Measurements from ENCODE around the gene ENOX1.

Gene ENOX1

DNA sequence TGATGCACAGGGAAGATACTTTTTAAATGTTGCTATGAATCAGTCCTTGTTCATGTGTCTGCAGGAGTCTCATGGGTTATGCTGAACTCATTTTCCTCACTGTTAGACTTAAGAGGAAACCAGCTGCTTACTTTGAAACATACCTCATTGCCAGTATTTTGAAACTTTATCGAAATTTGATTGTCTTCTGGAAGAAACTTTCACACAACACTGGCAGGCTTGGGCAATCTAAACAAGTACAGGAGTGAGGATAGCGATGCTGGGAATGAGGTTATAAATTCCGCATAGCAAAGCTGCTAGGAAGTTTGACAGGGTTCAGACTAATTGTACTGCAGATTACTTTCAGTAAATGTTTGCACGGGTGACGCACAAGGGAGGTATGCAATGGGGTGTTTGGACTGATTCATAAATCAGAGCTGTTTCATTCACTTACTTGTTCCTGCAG is 517.7 kb downstream of the ENOX1 start:
- H3K4me1 Mint-ChIP-seq = no peaks in the 10 kb centered on the region
- no peak overlapping the region for H3K4me3 Mint-ChIP-seq
- peaks cover 2% of the 10 kb centered on the region for H3K27me3 Mint-ChIP-seq
- no peaks in the 10 kb centered on the region for H3K9me3 Mint-ChIP-seq
- no peak overlapping the region for H3K27ac Mint-ChIP-seq
- H3K36me3 Mint-ChIP-seq = no peaks in the 10 kb centered on the region

- Mint-ChIP-seq H3K27ac (no peak overlapping the region), H3K4me1 (no peaks in the 10 kb centered on the region), H3K27me3 (peaks cover 2% of the 10 kb centered on the region), H3K9me3 (no peaks in the 10 kb centered on the region), H3K4me3 (no peak overlapping the region), H3K36me3 (no peaks in the 10 kb centered on the region)
These were observed 518.1 kb downstream of the ENOX1 start for GRCh38 chr13:43268632-43269031.

DNA sequence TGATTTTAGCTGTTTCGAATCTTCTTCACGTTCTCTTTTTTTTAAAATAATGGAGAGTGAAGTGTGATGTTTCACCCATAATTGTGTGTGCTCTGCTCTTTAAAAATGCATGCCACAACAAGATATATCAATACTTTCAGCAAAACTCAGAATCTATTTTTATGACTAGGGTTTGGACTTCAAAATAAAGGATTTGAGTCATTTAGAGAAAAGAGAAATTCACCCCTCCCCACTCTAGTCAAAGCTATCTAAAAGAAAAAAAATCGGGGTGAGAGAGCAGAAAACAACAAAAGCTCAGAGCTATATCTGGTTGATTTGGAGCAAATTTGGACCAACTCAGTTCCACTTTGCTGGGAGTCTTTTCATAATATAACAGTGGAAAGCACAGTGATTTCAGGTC is 518.9 kb downstream of the ENOX1 start:
- H3K4me3 Mint-ChIP-seq = no peak overlapping the region
- H3K9me3 Mint-ChIP-seq = no peaks in the 10 kb centered on the region
- no peaks in the 10 kb centered on the region for H3K36me3 Mint-ChIP-seq
- H3K27ac Mint-ChIP-seq = no peak overlapping the region
- H3K4me1 Mint-ChIP-seq = no peaks in the 10 kb centered on the region
- H3K27me3 Mint-ChIP-seq = no peaks in the 10 kb centered on the region

DNA sequence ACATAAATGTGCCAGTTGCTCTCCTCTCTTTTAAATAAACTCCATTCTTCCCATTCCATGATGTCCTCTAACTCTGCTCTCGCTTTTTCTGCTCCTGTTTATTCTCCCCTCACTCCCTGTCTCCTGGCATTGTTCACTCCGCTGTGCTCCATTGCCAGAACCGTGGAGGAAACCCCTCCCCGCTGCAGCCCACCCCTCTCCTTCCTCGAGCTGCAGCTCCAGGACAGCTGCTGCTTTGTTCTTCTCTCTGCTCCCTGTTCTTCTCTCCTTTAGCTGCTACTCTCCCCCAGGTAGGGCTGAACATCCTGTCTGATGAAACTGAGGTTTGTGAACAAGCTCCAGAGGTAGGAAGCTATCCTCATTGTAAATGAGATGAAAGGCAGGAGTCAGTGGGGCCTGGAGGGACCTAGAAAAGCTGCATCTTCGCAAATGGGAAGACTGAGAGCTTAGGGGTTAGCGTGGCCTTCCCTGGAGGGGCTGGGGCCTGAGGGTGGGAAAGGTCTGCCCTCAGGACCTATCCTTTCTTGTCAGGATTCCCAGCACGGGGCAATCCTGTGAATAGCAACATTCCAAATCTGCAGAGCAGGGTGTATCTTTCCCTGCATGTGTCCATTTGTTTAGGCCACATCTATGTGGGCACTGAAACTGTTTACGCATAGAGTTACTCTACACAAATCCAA is 519.7 kb downstream of the ENOX1 start:
- Mint-ChIP-seq H3K36me3 (no peaks in the 10 kb centered on the region), H3K4me3 (no peak overlapping the region), H3K27ac (no peak overlapping the region), H3K27me3 (no peaks in the 10 kb centered on the region), H3K9me3 (no peaks in the 10 kb centered on the region), H3K4me1 (no peaks in the 10 kb centered on the region)

DNA sequence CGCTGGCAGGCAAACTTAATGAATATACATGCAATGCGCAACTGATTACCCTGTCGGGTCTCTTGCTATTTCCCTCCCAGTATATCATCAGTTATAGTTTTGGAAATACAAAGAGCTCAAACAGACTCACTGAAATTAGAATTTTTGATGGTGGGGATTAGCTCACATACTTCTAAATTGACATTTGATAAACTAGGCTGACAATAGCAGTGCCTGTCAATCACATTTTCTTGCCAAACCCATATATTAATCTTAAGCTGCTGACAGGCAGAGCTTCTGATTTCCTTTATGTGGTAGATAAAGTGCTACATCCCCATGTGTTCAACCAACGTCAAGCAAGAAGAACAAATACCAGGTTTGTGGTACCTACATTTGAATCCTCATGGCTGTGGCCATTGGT is 521.7 kb downstream of the ENOX1 start:
- Mint-ChIP-seq H3K27ac (no peak overlapping the region), H3K36me3 (no peaks in the 10 kb centered on the region), H3K4me1 (no peaks in the 10 kb centered on the region), H3K27me3 (no peaks in the 10 kb centered on the region), H3K9me3 (no peaks in the 10 kb centered on the region), H3K4me3 (no peak overlapping the region)

DNA sequence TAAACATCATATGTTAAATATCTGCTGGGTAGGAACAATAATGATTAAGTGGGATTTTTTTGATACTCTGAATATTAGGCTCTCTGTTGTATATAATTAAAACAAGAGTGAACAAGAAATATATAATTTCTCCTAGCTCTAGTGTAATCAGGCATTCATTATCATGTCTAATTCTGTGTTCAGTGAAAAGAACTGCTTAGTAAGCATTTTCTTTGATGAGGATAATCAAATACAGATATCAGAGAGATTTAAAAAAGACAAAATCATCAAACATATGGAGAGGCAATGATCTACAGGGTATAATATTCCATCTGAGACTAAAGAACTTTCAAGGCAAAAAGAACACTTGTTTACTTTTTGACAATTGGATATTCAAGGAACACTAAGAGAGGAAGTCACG is 522.3 kb downstream of the ENOX1 start:
- Mint-ChIP-seq H3K4me1 (no peaks in the 10 kb centered on the region), H3K27ac (no peak overlapping the region), H3K4me3 (no peak overlapping the region), H3K36me3 (no peaks in the 10 kb centered on the region), H3K27me3 (no peaks in the 10 kb centered on the region), H3K9me3 (no peaks in the 10 kb centered on the region)

- Mint-ChIP-seq H3K27ac (no peak overlapping the region), H3K27me3 (no peaks in the 10 kb centered on the region)
These were observed 523.7 kb downstream of the ENOX1 start for GRCh38 chr13:43263047-43263446.

GRCh38 chr13:43260999-43261398 is 525.8 kb downstream of the ENOX1 start:
- H3K9me3 Mint-ChIP-seq = no peaks in the 10 kb centered on the region
- H3K4me3 Mint-ChIP-seq = no peak overlapping the region
- no peaks in the 10 kb centered on the region for H3K36me3 Mint-ChIP-seq
- no peak overlapping the region for H3K27ac Mint-ChIP-seq
- H3K4me1 Mint-ChIP-seq = no peaks in the 10 kb centered on the region
- no peaks in the 10 kb centered on the region for H3K27me3 Mint-ChIP-seq

More at GRCh38 chr13:43263047-43263446, 523.7 kb downstream of the ENOX1 start:
- no peaks in the 10 kb centered on the region for H3K4me1 Mint-ChIP-seq
- no peaks in the 10 kb centered on the region for H3K36me3 Mint-ChIP-seq
- no peak overlapping the region for H3K4me3 Mint-ChIP-seq
- no peaks in the 10 kb centered on the region for H3K9me3 Mint-ChIP-seq

DNA sequence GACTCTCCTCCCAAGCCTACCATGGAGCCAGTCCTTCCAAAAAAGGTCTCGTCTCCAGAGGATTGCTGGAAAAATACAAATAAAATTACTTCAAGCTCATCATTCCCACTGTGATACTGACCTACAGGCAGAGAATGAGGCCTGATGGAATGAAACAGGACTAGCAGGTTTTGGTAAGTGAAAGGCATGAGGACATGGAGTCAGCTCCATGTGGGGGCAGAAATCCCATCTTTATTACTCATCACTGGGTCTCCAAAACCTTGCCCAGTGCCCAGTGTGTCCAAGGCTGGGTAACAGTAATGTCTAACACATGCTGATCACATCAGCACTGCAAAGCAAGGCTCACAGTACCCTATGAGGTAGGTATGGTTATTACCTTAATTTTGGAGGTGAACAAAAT is 528.0 kb downstream of the ENOX1 start:
- no peaks in the 10 kb centered on the region for H3K4me1 Mint-ChIP-seq
- no peaks in the 10 kb centered on the region for H3K36me3 Mint-ChIP-seq
- H3K4me3 Mint-ChIP-seq = no peak overlapping the region
- H3K27me3 Mint-ChIP-seq = peaks cover 9% of the 10 kb centered on the region
- H3K27ac Mint-ChIP-seq = no peak overlapping the region
- H3K9me3 Mint-ChIP-seq = no peaks in the 10 kb centered on the region

- peaks cover 9% of the 10 kb centered on the region for H3K27me3 Mint-ChIP-seq
- no peaks in the 10 kb centered on the region for H3K36me3 Mint-ChIP-seq
- no peak overlapping the region for H3K27ac Mint-ChIP-seq
- no peaks in the 10 kb centered on the region for H3K9me3 Mint-ChIP-seq
- H3K4me3 Mint-ChIP-seq = no peak overlapping the region
- H3K4me1 Mint-ChIP-seq = no peaks in the 10 kb centered on the region
These were observed 529.0 kb downstream of the ENOX1 start for GRCh38 chr13:43257765-43258164.

DNA sequence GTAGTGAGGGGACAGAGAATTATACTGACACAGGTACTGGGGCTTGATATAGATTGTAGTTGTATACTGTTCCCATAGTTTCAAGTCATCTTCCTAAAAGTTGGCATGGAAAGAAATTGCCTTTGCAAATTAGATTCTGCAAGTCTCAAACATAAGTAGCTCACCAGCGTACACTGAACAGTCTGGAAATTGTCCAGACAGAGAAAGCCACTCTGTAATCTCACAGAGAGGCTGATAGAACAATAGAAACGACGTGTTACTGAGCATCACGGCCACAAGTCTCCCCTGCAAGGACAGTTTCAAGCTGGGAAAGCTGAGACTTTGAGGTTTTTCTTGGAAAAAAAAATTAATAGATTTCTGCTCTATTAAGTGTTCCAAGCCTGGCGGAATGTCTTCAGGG is 534.8 kb downstream of the ENOX1 start:
- Mint-ChIP-seq H3K27me3 (peaks cover 9% of the 10 kb centered on the region), H3K36me3 (no peaks in the 10 kb centered on the region), H3K4me1 (no peaks in the 10 kb centered on the region), H3K27ac (no peak overlapping the region), H3K4me3 (no peak overlapping the region), H3K9me3 (no peaks in the 10 kb centered on the region)

- H3K27ac Mint-ChIP-seq = peak overlapping the region; percentile 76
- no peaks in the 10 kb centered on the region for H3K36me3 Mint-ChIP-seq
- H3K4me3 Mint-ChIP-seq = no peak overlapping the region
- H3K4me1 Mint-ChIP-seq = peaks cover 3% of the 10 kb centered on the region
- H3K9me3 Mint-ChIP-seq = no peaks in the 10 kb centered on the region
- peaks cover 10% of the 10 kb centered on the region for H3K27me3 Mint-ChIP-seq
These were observed 540.4 kb downstream of the ENOX1 start for GRCh38 chr13:43246382-43246781.

- Mint-ChIP-seq H3K9me3 (no peaks in the 10 kb centered on the region), H3K27me3 (peaks cover 10% of the 10 kb centered on the region), H3K27ac (no peak overlapping the region)
These were observed 541.3 kb downstream of the ENOX1 start for GRCh38 chr13:43245374-43245964.

DNA sequence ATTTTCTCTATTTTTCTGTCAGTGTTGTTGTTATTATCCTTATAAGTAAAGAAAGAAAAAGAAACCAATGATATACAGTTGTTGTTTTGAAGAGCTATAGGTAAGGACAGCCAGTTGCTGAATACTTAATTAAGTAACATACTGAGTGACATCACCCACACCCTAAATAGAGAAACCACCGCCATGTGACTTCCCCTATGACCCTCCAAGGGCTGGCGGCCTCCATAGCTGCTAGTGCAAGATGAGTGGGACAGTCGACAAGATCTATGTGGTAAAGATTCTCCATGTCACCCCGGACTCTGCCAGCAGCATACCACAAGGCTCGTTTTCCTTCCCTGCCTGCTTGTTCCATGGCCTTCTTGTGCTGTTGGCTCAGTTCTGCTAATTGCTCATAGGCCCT is 542.3 kb downstream of the ENOX1 start:
- no peak overlapping the region for H3K4me3 Mint-ChIP-seq
- peaks cover 10% of the 10 kb centered on the region for H3K27me3 Mint-ChIP-seq
- H3K27ac Mint-ChIP-seq = no peak overlapping the region
- H3K4me1 Mint-ChIP-seq = peaks cover 3% of the 10 kb centered on the region
- H3K9me3 Mint-ChIP-seq = no peaks in the 10 kb centered on the region
- H3K36me3 Mint-ChIP-seq = no peaks in the 10 kb centered on the region

More at GRCh38 chr13:43245374-43245964, 541.3 kb downstream of the ENOX1 start:
- Mint-ChIP-seq H3K4me3 (no peak overlapping the region), H3K36me3 (no peaks in the 10 kb centered on the region), H3K4me1 (peaks cover 3% of the 10 kb centered on the region)

DNA sequence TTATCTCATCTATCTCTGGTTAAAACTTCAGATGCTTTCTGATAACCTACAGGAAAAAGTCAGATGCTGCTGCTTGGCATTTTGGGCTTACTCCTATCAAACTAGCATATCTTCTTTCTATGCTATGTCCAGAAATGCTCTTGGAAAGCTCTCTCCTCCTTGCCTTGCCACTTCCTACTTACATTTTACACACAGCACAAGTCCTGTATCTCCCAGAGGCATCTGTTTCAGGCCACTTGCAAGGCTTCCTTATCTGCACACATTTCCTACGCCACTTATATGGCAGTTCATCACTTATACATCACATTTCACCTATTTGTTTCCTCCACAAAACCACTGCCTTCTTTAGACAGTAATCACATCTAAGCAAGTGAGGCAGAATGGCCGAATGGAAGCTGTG is 543.1 kb downstream of the ENOX1 start:
- H3K4me1 Mint-ChIP-seq = peaks cover 3% of the 10 kb centered on the region
- no peaks in the 10 kb centered on the region for H3K9me3 Mint-ChIP-seq
- no peaks in the 10 kb centered on the region for H3K36me3 Mint-ChIP-seq
- H3K27me3 Mint-ChIP-seq = peaks cover 10% of the 10 kb centered on the region
- no peak overlapping the region for H3K4me3 Mint-ChIP-seq
- peak overlapping the region; percentile 14 for H3K27ac Mint-ChIP-seq

GRCh38 chr13:43242040-43242439 is 544.7 kb downstream of the ENOX1 start:
- H3K36me3 Mint-ChIP-seq = no peaks in the 10 kb centered on the region
- H3K4me3 Mint-ChIP-seq = no peak overlapping the region

GRCh38 chr13:43240278-43240677 is 546.5 kb downstream of the ENOX1 start:
- H3K27ac Mint-ChIP-seq = no peak overlapping the region
- H3K4me1 Mint-ChIP-seq = no peaks in the 10 kb centered on the region
- peaks cover 10% of the 10 kb centered on the region for H3K27me3 Mint-ChIP-seq
- H3K36me3 Mint-ChIP-seq = no peaks in the 10 kb centered on the region
- no peak overlapping the region for H3K4me3 Mint-ChIP-seq
- no peaks in the 10 kb centered on the region for H3K9me3 Mint-ChIP-seq

More at GRCh38 chr13:43242040-43242439, 544.7 kb downstream of the ENOX1 start:
- peaks cover 10% of the 10 kb centered on the region for H3K27me3 Mint-ChIP-seq
- no peak overlapping the region for H3K27ac Mint-ChIP-seq
- peaks cover 3% of the 10 kb centered on the region for H3K4me1 Mint-ChIP-seq
- H3K9me3 Mint-ChIP-seq = no peaks in the 10 kb centered on the region

Measured in activated naive CD4-positive, alpha-beta T cell treated with anti-CD3 and anti-CD28 coated beads, Interleukin-2, amount 50 U/mL, for 24 hours (primary cell).